Thyroid gland (tissue), 4 donors: ENCODE results near the gene LRRC4C.

ENCODE experiments used
- CTCF ChIP-seq, 6 experiments: fragments of 200-600 bp in 3 of 6; fragments of 450-650 bp in 3 of 6; sonication (generic) in 3 of 6; IDR thresholded peaks; one replicate each; pipeline ENCODE4 v1.5.1; 2016 to 2019; ENCODE audit warnings: antibody characterized with exemption in 6 of 6, mild to moderate bottlenecking in 2 of 6, inconsistent platforms in 1 of 6, moderate library complexity in 1 of 6
- POLR2A ChIP-seq, 2 donors: fragments of 450-650 bp; IDR thresholded peaks; one replicate each; pipeline ENCODE4 v1.6.1; 2017; ENCODE audit warnings: antibody characterized with exemption in 2 of 2, mild to moderate bottlenecking in 2 of 2, moderate library complexity in 1 of 2

GRCh38 chr11:40316171-40316570 lies 1143.3 kb downstream of the LRRC4C start:
- TF ChIP-seq CTCF (IDR thresholded peaks at IDR 0.05) (no peak), POLR2A (IDR thresholded peaks at IDR 0.05) (no peak)
